ENCODE results near the gene ZCCHC17. TPM values are rescaled to one million over a fixed set of nuclear protein-coding genes. Genes with fewer than 3 reads are reported as not detected.

Gene ZCCHC17
- 35.5 and 38.3 TPM in 2 replicates for total RNA-seq

GRCh38 chr1:31296486-31297276, at the start of gene ZCCHC17, which contains the start of gene SNRNP40:
ZCCHC17 (plus strand) TSS chr1:31297032; CDS start chr1:31310099, 13,067 bp downstream.
SNRNP40 (minus strand) TSS chr1:31296788; CDS start chr1:31296751, 37 bp downstream.

GRCh38 chr1:31373056-31373896, 76.4 kb downstream of the ZCCHC17 start, which contains the start of gene FABP3:
FABP3 (minus strand) TSS chr1:31373076; CDS start chr1:31373014, 62 bp downstream.

GRCh38 chr1:31412732-31413404, 116.0 kb downstream of the ZCCHC17 start, which contains the start of gene SERINC2:
SERINC2 (plus strand) TSS chr1:31413213; CDS start chr1:31413266, 53 bp downstream.

Other genes starting within 250 kb of the ZCCHC17 start
- gene PUM1, start 231.3 kb upstream of the ZCCHC17 start, total RNA-seq, result 59.1 and 137 TPM in 2 replicates
- gene NKAIN1, start 57.1 kb upstream of the ZCCHC17 start, total RNA-seq, result 0.07 TPM in 1 of 2 replicates, not detected in the other
- 78.0 and 165 TPM in 2 replicates for gene SNRNP40, start 244 bp upstream of the ZCCHC17 start, total RNA-seq
- 0.50 TPM in 1 of 2 replicates, not detected in the other for gene FABP3, start 76.0 kb downstream of the ZCCHC17 start, total RNA-seq
- 47.8 and 182 TPM in 2 replicates for gene SERINC2, start 116.2 kb downstream of the ZCCHC17 start, total RNA-seq

Measured in nasal cavity respiratory epithelium epithelial cell of viscerocranial mucosa (primary cell).